PC-9 (cell line): ENCODE data around the gene ALDH18A1. TPM values are rescaled to one million over a fixed set of nuclear protein-coding genes. Genes with fewer than 3 reads are reported as not detected.

Experiments
- BruUV-seq: library from RNA; stranded (reverse); fragments of 400-500 nt; replicated peaks from 2 replicates; lab custom pipeline; 2021; lab: Mats Ljungman, UMichigan
- CTCF ChIA-PET: fragments of 300-600 bp; sonication (Branson Sonifier 250); formaldehyde crosslinking; loops from one replicate; lab custom pipeline; 2022; ENCODE audit warnings: antibody characterized with exemption; lab: Charles Lee
- POLR2A ChIA-PET: fragments of 300-600 bp; sonication (Branson Sonifier 250); formaldehyde crosslinking; loops from one replicate; lab custom pipeline; 2022; ENCODE audit warnings: antibody characterized with exemption; ENCODE audit not compliant: unreplicated experiment; lab: Charles Lee
- DNase-seq, 2 experiments: peaks; one replicate each; pipeline versions ENCODE4 v3.0.0 to v3.0.0-alpha.2; 2015 to 2022; ENCODE audit warnings: mixed read lengths in 1 of 2
- H2AFZ ChIP-seq: fragments of 200-600 bp; sonication (generic); 2 replicates; pipeline ENCODE4 v1.8.1; 2017; ENCODE audit warnings: antibody characterized with exemption
- H3F3A ChIP-seq: fragments of 200-600 bp; sonication (generic); 2 replicates; pipeline ENCODE4 v1.8.1; 2017; ENCODE audit warnings: antibody characterized with exemption, mild to moderate bottlenecking, low read depth; ENCODE audit not compliant: insufficient read depth
- H3K27ac ChIP-seq: fragments of 200-600 bp; sonication (generic); 2 replicates; pipeline ENCODE4 v1.6.1; 2016; ENCODE audit warnings: mixed run types
- H3K27me3 ChIP-seq: fragments of 200-600 bp; sonication (generic); 2 replicates; pipeline ENCODE4 v1.6.1; 2016; ENCODE audit warnings: low read depth, mixed run types; ENCODE audit not compliant: insufficient read depth
- H3K36me3 ChIP-seq: fragments of 200-600 bp; sonication (generic); 2 replicates; pipeline ENCODE4 v1.6.1; 2016; ENCODE audit warnings: low read depth, mixed run types
- H3K4me1 ChIP-seq: fragments of 200-600 bp; sonication (generic); replicated peaks from 2 replicates; pipeline ENCODE4 v1.6.1; 2016; ENCODE audit warnings: mixed run types; ENCODE audit not compliant: insufficient read depth
- H3K4me2 ChIP-seq: fragments of 200-600 bp; sonication (generic); 2 replicates; pipeline ENCODE4 v1.6.1; 2017; ENCODE audit warnings: mixed run types
- H3K4me3 ChIP-seq: fragments of 200-600 bp; sonication (generic); 2 replicates; pipeline ENCODE4 v1.6.1; 2016; ENCODE audit warnings: mixed run types
- H3K79me2 ChIP-seq: fragments of 200-600 bp; sonication (generic); 2 replicates; pipeline ENCODE4 v1.6.1; 2017; ENCODE audit warnings: low read depth, mixed run types
- H3K9me2 ChIP-seq: fragments of 200-600 bp; sonication (generic); 2 replicates; pipeline ENCODE4 v1.8.1; 2017; ENCODE audit warnings: mild to moderate bottlenecking; ENCODE audit not compliant: insufficient read depth
- H3K9me3 ChIP-seq: fragments of 200-600 bp; sonication (generic); 2 replicates; pipeline ENCODE4 v1.8.1; 2016; ENCODE audit warnings: low read depth; ENCODE audit not compliant: insufficient read depth
- H4K20me1 ChIP-seq: fragments of 200-600 bp; sonication (generic); 2 replicates; pipeline ENCODE4 v1.8.1; 2017; ENCODE audit not compliant: insufficient read depth
- CTCF ChIP-seq: fragments of 200-600 bp; sonication (generic); conservative IDR thresholded peaks from 2 replicates; pipeline ENCODE4 v1.6.1; 2017; ENCODE audit warnings: mixed run types, antibody characterized with exemption, mild to moderate bottlenecking, moderate library complexity
- EZH2 ChIP-seq: fragments of 200-600 bp; sonication (generic); IDR thresholded peaks from 2 replicates; pipeline ENCODE4 v1.8.0; 2017; ENCODE audit warnings: antibody characterized with exemption, low read depth
- intact Hi-C: fragments of 100-400 bp; cut with micrococcal nuclease; formaldehyde crosslinking; loops from one replicate; pipeline ENCODE4 v1.10.0; 2022; ENCODE audit not compliant: unreplicated experiment
- total RNA-seq: library from RNA; stranded (reverse); gene quantifications from 2 replicates; pipeline ENCODE4 v1.2.3, GENCODE V29; 2021

The ALDH18A1 gene
- total RNA-seq, 1 experiment from 2014 or later: 35.3 TPM

GRCh38 chr10:95646160-95646559, 10.4 kb downstream of the ALDH18A1 start:
- Histone ChIP-seq H3K79me2 (no peaks in the 10 kb centered on the region), H3K27me3 (no peaks in the 10 kb centered on the region), H3K36me3 (peaks cover 2% of the 10 kb centered on the region; the same call in 1 of the 2 replicates), H3K9me3 (no peaks in the 10 kb centered on the region), H2AFZ (no peak overlapping the region), H3K9me2 (no peaks in the 10 kb centered on the region), H3K4me2 (no peak overlapping the region), H3K27ac (no peak overlapping the region), H3K4me1 (no peaks in the 10 kb centered on the region), H3K4me3 (no peak overlapping the region), H3F3A (no peaks in the 10 kb centered on the region), H4K20me1 (no peaks in the 10 kb centered on the region)
- intact Hi-C loops: no loop called here
- ChIA-PET POLR2A (no interaction called here), CTCF (no interaction called here)
- BruUV-seq: no TSS peak
- no peak for TF ChIP-seq EZH2
- TF ChIP-seq CTCF: no peak
- no peak for DNase-seq

- TF ChIP-seq CTCF (no peak), EZH2 (no peak)
- H3K4me2 ChIP-seq: no peak overlapping the region
- no peaks in the 10 kb centered on the region for H3K4me1 ChIP-seq
- H3K79me2 ChIP-seq: no peaks in the 10 kb centered on the region
- H4K20me1 ChIP-seq: no peaks in the 10 kb centered on the region
- H3K27ac ChIP-seq: no peak overlapping the region
- ChIA-PET POLR2A (no interaction called here), CTCF (no interaction called here)
- no peaks in the 10 kb centered on the region for H3K36me3 ChIP-seq
- H3K27me3 ChIP-seq: no peaks in the 10 kb centered on the region
- no peak overlapping the region for H3K4me3 ChIP-seq
- H2AFZ ChIP-seq: no peak overlapping the region
- no peak for DNase-seq
- no peaks in the 10 kb centered on the region for H3K9me3 ChIP-seq
- H3F3A ChIP-seq: no peaks in the 10 kb centered on the region
- intact Hi-C loops: no loop called here
- H3K9me2 ChIP-seq: no peaks in the 10 kb centered on the region
- BruUV-seq: no TSS peak
Measured at GRCh38 chr10:95644901-95645300, 11.6 kb downstream of the ALDH18A1 start.

GRCh38 chr10:95640891-95641315, 15.6 kb downstream of the ALDH18A1 start:
- CTCF ChIA-PET: no interaction called here
- Histone ChIP-seq H4K20me1 (no peaks in the 10 kb centered on the region), H3K4me1 (no peaks in the 10 kb centered on the region), H3K4me2 (no peak overlapping the region), H2AFZ (no peak overlapping the region), H3K36me3 (no peaks in the 10 kb centered on the region), H3K9me2 (no peaks in the 10 kb centered on the region), H3K9me3 (no peaks in the 10 kb centered on the region), H3K27me3 (no peaks in the 10 kb centered on the region), H3K79me2 (no peaks in the 10 kb centered on the region), H3F3A (no peaks in the 10 kb centered on the region), H3K27ac (no peak overlapping the region), H3K4me3 (no peak overlapping the region)
- no TSS peak for BruUV-seq
- DNase-seq: no peak
- POLR2A ChIA-PET: no interaction called here
- no peak for TF ChIP-seq EZH2
- no peak for TF ChIP-seq CTCF
- intact Hi-C loops: no loop called here
